Body of pancreas (tissue), 4 donors: ENCODE results near the gene EGFLAM. TPM values are rescaled to one million over a fixed set of nuclear protein-coding genes. Genes with fewer than 3 reads are reported as not detected.

ENCODE experiments used
- ATAC-seq: fragments of 150-250 bp; one replicate; pipeline ENCODE4 v1.9.1; 2016
- DNase-seq, 4 donors: peaks; one replicate each; pipeline ENCODE4 v3.0.0-alpha.2; 2019
- H3K27ac ChIP-seq, 4 donors: fragments of 200-600 bp; sonication (generic); 1 replicate in 3 of 4; 2 replicates in 1 of 4; pipeline versions ENCODE4 v1.5.1 to v1.6.1; 2016 to 2019; ENCODE audit warnings: mild to moderate bottlenecking in 1 of 4, mixed read lengths in 1 of 4, moderate library complexity in 1 of 4
- H3K27me3 ChIP-seq, 2 donors: fragments of 200-600 bp; sonication (generic); one replicate each; pipeline ENCODE4 v1.6.0; 2016; ENCODE audit warnings: mild to moderate bottlenecking in 1 of 2
- H3K36me3 ChIP-seq, 2 donors: fragments of 200-600 bp; sonication (generic); replicated peaks in 1 of 2; 2 replicates each; pipeline ENCODE4 v1.5.1; 2016; ENCODE audit warnings: low read depth in 2 of 2; ENCODE audit not compliant: insufficient read depth in 1 of 2
- H3K4me1 ChIP-seq: fragments of 200-600 bp; sonication (generic); one replicate; pipeline ENCODE4 v1.6.0; 2016
- H3K4me3 ChIP-seq, 2 donors: fragments of 200-600 bp; sonication (generic); 1 replicate in 1 of 2; 2 replicates in 1 of 2; pipeline ENCODE4 v1.5.1; 2016 to 2019
- H3K9me3 ChIP-seq, 3 donors: fragments of 200-600 bp; sonication (generic); 1 replicate in 2 of 3; 2 replicates in 1 of 3; pipeline ENCODE4 v1.5.1; 2016
- POLR2A ChIP-seq, 3 donors: fragments of 450-650 bp; IDR thresholded peaks; one replicate each; pipeline ENCODE4 v1.6.1; 2016; ENCODE audit warnings: antibody characterized with exemption in 3 of 3, mild to moderate bottlenecking in 2 of 3
- WGBS, 2 donors: methylation state at CpG; one replicate each; pipeline ENCODE4 v1.1.5; 2017; 5-methylcytosine and 5-hydroxymethylcytosine counted together
- intact Hi-C: fragments of 100-400 bp; cut with DNase I; formaldehyde crosslinking; loops from one replicate; pipeline ENCODE4 v1.15.1; 2023
- total RNA-seq, 2 donors: library from RNA; depleted of rRNA; stranded (reverse); fragments of >200 nt; gene quantifications; one replicate each; pipeline ENCODE4 v1.1.0, GENCODE V29; 2016
- TF ChIP-seq, protein P1 (sequence below), 7 experiments: fragments of 450-650 bp in 4 of 7; fragments of 200-600 bp in 3 of 7; sonication (generic) in 3 of 7; IDR thresholded peaks; one replicate each; pipeline ENCODE4 v1.5.1; 2016 to 2019; ENCODE audit warnings: antibody characterized with exemption in 7 of 7

Gene EGFLAM
- total RNA-seq, 2 donors from 2014 or later = 0.26 to 4.6 TPM

DNA sequence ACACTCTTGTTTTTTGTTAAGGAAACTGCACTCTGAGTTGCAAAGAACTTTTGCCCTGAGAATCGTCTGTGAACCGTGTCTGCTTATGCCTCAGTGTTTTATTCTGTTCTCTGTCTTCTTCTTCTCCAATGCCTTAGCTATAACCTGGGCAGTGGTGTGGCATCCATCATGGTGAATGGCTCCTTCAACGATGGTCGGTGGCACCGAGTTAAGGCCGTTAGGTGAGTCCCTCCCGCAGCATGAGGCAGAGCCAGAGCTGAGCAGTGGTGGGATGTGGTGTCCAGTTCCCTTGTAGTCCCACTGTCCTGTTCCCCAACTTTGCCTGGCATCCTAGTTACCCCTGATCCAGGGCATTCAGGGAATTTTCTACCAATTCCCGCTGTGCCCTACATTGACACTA is 199.8 kb downstream of the EGFLAM start:
- DNase-seq (no peak), ATAC-seq (no peak)
- intact Hi-C loops = no loop called here
- Histone ChIP-seq H3K27me3 (no peaks in the 10 kb centered on the region), H3K27ac (no peak overlapping the region), H3K4me3 (no peak overlapping the region), H3K4me1 (no peaks in the 10 kb centered on the region), H3K9me3 (no peaks in the 10 kb centered on the region), H3K36me3 (no peaks in the 10 kb centered on the region)
- 88 to 92% methylated on average over 8 of the region's 8 CpGs for WGBS, 2 donors
- TF ChIP-seq, protein P1, sequence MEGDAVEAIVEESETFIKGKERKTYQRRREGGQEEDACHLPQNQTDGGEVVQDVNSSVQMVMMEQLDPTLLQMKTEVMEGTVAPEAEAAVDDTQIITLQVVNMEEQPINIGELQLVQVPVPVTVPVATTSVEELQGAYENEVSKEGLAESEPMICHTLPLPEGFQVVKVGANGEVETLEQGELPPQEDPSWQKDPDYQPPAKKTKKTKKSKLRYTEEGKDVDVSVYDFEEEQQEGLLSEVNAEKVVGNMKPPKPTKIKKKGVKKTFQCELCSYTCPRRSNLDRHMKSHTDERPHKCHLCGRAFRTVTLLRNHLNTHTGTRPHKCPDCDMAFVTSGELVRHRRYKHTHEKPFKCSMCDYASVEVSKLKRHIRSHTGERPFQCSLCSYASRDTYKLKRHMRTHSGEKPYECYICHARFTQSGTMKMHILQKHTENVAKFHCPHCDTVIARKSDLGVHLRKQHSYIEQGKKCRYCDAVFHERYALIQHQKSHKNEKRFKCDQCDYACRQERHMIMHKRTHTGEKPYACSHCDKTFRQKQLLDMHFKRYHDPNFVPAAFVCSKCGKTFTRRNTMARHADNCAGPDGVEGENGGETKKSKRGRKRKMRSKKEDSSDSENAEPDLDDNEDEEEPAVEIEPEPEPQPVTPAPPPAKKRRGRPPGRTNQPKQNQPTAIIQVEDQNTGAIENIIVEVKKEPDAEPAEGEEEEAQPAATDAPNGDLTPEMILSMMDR (IDR thresholded peaks at IDR 0.05) = no peak
- TF ChIP-seq POLR2A (IDR thresholded peaks at IDR 0.05) = no peak

DNA sequence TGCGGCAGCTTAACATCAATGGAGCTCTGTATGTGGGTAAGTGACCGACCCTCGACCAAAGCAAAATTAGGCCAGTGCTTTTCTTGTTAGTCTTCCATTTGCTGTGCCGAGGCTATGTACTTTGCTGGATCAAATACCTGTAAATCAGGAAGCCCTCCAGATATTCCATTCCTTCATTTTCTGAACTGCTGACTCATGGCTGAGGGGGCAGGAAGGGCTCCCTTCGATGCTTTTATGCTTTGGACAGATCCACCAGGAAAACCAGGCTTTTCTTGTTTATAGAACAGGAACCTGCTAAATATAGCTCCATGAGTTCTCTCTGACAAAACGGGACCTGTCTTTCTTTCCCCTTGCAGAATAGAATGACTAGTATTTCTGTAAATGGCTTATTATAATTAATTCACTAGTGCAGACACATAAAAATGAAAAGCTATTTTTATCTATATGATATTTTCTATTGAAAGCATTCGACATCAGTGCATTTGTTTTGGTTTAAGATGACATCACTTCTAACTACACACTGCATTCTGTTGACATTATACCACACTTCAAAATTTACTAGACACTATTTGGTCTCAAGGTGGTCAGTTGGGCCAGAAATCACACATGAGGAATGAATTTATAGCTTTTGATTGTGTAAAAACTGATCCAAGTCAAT is 204.7 kb downstream of the EGFLAM start:
- Histone ChIP-seq H3K27ac (no peak overlapping the region), H3K27me3 (no peaks in the 10 kb centered on the region), H3K4me1 (peaks cover 14% of the 10 kb centered on the region), H3K4me3 (no peak overlapping the region), H3K36me3 (no peaks in the 10 kb centered on the region), H3K9me3 (no peaks in the 10 kb centered on the region)
- intact Hi-C loops = no loop called here
- ATAC-seq (no peak), DNase-seq (no peak)
- TF ChIP-seq, protein P1 (IDR thresholded peaks at IDR 0.05) = no peak
- TF ChIP-seq POLR2A (IDR thresholded peaks at IDR 0.05) = no peak
- WGBS, 2 donors = 65 to 69% methylated on average over 7 of the region's 7 CpGs

DNA sequence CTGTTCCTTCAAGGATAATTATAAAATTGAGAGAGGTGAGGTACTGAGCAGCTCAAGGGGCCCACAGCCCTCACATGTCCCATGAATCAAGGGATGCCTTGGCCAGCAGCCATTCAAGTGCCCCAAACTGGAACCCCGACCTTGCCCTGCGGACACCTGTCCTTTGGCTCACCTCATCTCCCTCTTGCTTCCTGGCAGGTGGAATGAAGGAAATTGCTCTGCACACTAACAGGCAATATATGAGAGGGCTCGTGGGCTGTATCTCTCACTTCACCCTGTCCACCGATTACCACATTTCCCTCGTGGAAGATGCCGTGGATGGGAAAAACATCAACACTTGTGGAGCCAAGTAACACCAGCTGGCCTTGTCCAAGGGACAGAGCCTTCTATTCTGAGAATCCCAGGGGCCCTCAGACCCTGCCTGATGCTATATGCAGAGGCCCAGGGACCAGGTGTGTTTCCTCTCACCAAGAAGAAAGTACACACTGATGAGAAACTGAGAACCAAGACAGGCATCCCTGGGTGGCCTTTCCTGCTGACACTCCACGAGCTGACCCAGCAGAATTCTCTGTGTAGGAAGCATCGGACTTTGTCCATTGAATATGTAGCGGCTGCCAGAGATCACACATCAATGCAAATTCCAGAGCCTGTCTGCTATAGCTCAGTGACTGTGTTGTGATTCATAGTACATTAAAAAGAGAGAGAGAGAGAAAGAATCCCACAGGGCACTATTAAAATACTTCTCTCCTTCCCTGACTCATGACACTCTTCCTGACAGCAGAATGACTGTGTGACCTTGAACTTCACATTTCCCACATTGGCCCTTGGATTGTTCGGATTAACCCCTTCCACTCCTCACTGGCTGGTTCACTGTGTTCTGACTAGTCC is 205.5 kb downstream of the EGFLAM start:
- ATAC-seq (peak; percentile 28), DNase-seq (peak in 1 of 4 donors; percentile 38)
- Histone ChIP-seq H3K4me3 (no peak overlapping the region), H3K27ac (no peak overlapping the region), H3K36me3 (no peaks in the 10 kb centered on the region), H3K4me1 (peaks cover 14% of the 10 kb centered on the region), H3K27me3 (no peaks in the 10 kb centered on the region), H3K9me3 (no peaks in the 10 kb centered on the region)
- TF ChIP-seq, protein P1 (IDR thresholded peaks at IDR 0.05) = no peak
- TF ChIP-seq POLR2A (IDR thresholded peaks at IDR 0.05) = no peak
- WGBS, 2 donors = 37 to 43% methylated on average over 10 of the region's 10 CpGs
- intact Hi-C loops = no loop called here

DNA sequence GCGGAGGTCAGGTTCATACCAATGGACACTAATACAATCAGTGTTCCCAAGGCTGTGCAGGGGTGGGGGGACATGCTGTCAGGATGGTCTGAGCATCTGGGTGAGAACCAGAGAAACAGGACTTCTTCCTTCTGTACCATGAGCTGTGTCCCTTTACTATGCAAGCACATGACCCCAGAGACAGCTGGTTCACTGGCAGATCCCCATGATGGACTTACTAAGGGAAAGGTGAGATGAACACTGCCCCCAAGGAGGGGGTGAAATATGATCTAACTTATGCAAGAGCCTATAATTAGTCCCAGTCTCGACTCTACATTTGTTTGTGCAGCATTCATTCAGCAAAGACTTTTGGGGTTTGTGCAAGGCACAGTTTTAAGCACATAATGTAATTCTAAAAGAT is 206.7 kb downstream of the EGFLAM start:
- no peak overlapping the region for H3K4me3 ChIP-seq
- no peak for ATAC-seq
- intact Hi-C loops = no loop called here
- H3K4me1 ChIP-seq = peaks cover 14% of the 10 kb centered on the region
- no peak for DNase-seq
- no peaks in the 10 kb centered on the region for H3K9me3 ChIP-seq
- 58 to 60% methylated on average over 2 of the region's 2 CpGs for WGBS, 2 donors
- H3K36me3 ChIP-seq = no peaks in the 10 kb centered on the region
- no peak for TF ChIP-seq POLR2A (IDR thresholded peaks at IDR 0.05)
- TF ChIP-seq, protein P1 (IDR thresholded peaks at IDR 0.05) = no peak
- H3K27ac ChIP-seq = no peak overlapping the region
- H3K27me3 ChIP-seq = no peaks in the 10 kb centered on the region
